BLaER1 treated with 17β-estradiol and CSF1 and Interleukin-3, amounts not matched to agents 10 nM and 100 nM (cell line): ENCODE measurements around the gene NFILZ.
A peak's percentile ranks its signal among the peaks of the same experiment; 100 is the strongest.

ENCODE experiments used
- H3K27ac ChIP-seq, 11 experiments: shearing (Covaris generic); formaldehyde crosslinking; 2 replicates each; pipeline ENCODE4 v1.8.1; 2022
- H3K27me3 ChIP-seq, 11 experiments: shearing (Covaris generic); formaldehyde crosslinking; 2 replicates each; pipeline ENCODE4 v1.8.1; 2022
- H3K36me3 ChIP-seq, 11 experiments: shearing (Covaris generic); formaldehyde crosslinking; 2 replicates each; pipeline ENCODE4 v1.8.1; 2022
- H3K4me1 ChIP-seq, 10 experiments: shearing (Covaris generic); formaldehyde crosslinking; 2 replicates each; pipeline ENCODE4 v1.8.1; 2022
- H3K4me2 ChIP-seq, 11 experiments: shearing (Covaris generic); formaldehyde crosslinking; 2 replicates each; pipeline ENCODE4 v1.8.1; 2022
- H3K4me3 ChIP-seq, 10 experiments: shearing (Covaris generic); formaldehyde crosslinking; 2 replicates each; pipeline ENCODE4 v1.8.1; 2022
- H3K9ac ChIP-seq, 11 experiments: shearing (Covaris generic); formaldehyde crosslinking; 2 replicates each; pipeline ENCODE4 v1.8.1; 2022
- H3K9me3 ChIP-seq, 11 experiments: shearing (Covaris generic); formaldehyde crosslinking; replicated peaks in 1 of 11; 2 replicates each; pipeline ENCODE4 v1.8.1; 2022
- H4K20me1 ChIP-seq, 11 experiments: shearing (Covaris generic); formaldehyde crosslinking; 2 replicates each; pipeline ENCODE4 v1.8.1; 2022
- Cebpa-rat ChIP-seq, 11 experiments: shearing (Covaris generic); IDR thresholded peaks; 2 replicates each; pipeline ENCODE4 v1.8.1; 2022

NFILZ gene

DNA sequence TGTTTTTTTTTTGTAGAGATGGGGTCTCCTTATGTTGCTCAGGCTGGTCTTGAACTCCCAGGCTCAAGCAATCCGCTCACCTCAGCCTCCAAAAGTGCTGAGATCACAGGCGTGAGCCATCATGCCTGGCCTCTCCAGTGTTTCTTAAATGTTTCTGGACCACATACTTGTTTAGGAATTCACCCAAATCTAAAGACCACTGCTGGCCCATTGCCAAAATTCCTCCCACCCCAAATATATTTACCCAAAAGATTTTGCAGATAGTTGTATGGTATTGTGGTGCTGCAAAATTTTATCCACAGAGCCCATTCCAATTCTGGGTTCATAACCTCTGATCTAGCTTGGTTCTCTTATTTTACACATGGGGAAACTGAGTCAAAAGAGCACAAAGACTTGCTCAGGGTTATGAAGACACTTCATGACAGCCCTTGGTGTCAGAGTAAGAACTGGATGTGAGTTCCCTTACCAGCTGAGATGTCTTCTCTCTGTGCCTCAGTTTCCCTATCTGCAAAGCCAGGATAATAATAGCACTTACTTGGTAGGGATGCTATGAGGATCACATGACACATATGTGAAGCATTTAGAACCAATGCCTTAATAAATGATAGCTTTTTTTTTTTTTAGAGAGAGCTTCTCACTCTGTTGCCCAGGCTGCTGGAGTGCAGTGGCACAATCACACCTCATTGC is 10.9 kb downstream of the NFILZ start:
- no peaks in the 10 kb centered on the region for H3K27me3 ChIP-seq
- H3K36me3 ChIP-seq, result no peaks in the 10 kb centered on the region
- H3K4me1 ChIP-seq, result peaks cover 4 to 89% (median 47%) of the 10 kb centered on the region in 10 experiments; a peak in 19 of 20 replicates
- no peak overlapping the region for H3K4me3 ChIP-seq
- H3K27ac ChIP-seq, result peak overlapping the region in 5 of 11 experiments; percentile 47 to 71 (median 68); a peak in 9 of 22 replicates
- H3K9me3 ChIP-seq, result peaks cover 0 to 26% (median 13%) of the 10 kb centered on the region in 11 experiments; a peak in 16 of 22 replicates
- peak overlapping the region in 5 of 11 experiments; percentile 69 to 95 (median 79); a peak in 9 of 22 replicates for H3K4me2 ChIP-seq
- no peak for TF ChIP-seq Cebpa-rat (IDR thresholded peaks at IDR 0.05)
- 0 out of 22 replicates have a peak overlapping the region, but pooled peaks of 1 of the 11 experiments have one; percentile 44 for H3K9ac ChIP-seq
- H4K20me1 ChIP-seq, result no peaks in the 10 kb centered on the region

DNA sequence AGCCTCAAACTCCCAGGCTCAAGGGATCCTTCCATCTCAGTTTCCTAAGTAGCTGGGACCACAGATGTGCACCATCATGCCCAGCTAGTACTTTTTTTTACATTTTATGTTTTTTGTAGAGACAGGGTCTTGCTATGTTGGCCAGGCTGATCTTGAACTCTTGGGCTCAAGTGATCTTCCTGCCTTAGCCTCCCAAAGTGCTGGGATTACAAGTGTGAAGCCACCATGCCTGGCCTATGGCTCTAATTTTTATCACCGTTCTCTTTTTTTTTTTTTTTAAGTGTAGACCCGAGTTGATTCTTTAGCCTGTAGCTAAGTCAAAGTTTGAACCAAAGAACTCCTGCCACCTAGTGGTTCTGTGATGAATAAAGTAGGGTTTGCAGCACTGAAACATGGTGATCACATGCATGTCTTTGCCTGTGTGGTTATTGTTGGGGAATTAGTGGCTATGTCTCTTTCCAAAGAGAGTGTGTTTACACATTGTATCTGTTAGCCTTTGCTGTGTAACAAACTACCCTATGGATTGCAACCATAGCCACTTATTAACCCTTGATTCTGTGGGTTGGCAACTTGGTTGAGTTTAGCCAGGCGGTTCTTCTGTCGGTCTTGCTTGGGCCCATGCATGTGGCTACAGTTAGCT is 11.6 kb downstream of the NFILZ start:
- Histone ChIP-seq H4K20me1 (no peaks in the 10 kb centered on the region), H3K9me3 (peaks cover 0 to 26% (median 13%) of the 10 kb centered on the region in 11 experiments; a peak in 16 of 22 replicates), H3K4me1 (peaks cover 8 to 96% (median 54%) of the 10 kb centered on the region in 10 experiments; a peak in 19 of 20 replicates), H3K27ac (peak overlapping the region in 1 of 11 experiments; percentile 3; a peak in 3 of 22 replicates), H3K4me2 (peak overlapping the region in 5 of 11 experiments; percentile 9 to 95 (median 27); a peak in 6 of 22 replicates), H3K9ac (no peak overlapping the region), H3K27me3 (no peaks in the 10 kb centered on the region), H3K4me3 (no peak overlapping the region), H3K36me3 (no peaks in the 10 kb centered on the region)
- TF ChIP-seq Cebpa-rat (IDR thresholded peaks at IDR 0.05), result no peak

DNA sequence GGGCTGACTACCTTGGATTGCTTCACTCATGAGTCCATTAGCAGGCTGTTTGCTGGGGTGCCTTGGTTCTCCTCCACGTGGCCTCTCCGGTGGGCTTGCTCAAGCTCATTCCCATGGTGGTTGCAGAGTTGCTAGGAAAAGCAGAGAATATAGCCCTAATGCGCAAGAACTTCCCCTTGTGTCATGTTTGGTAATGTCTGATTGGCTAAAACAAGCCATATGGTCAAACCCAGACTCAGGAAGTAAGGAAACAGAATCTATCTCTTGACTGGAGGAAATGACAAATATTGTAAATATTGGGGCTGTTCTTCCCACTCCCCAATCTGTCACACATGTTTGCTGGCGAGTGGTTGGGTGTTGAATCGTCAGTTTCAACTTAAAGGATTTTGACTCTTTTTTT is 12.1 kb downstream of the NFILZ start:
- H3K4me3 ChIP-seq, result no peak overlapping the region
- H3K27me3 ChIP-seq, result no peaks in the 10 kb centered on the region
- H3K4me1 ChIP-seq, result peaks cover 8 to 95% (median 55%) of the 10 kb centered on the region in 10 experiments; a peak in 19 of 20 replicates
- H4K20me1 ChIP-seq, result no peaks in the 10 kb centered on the region
- no peak overlapping the region; a peak in 1 of 22 replicates for H3K27ac ChIP-seq
- peaks cover 0 to 26% (median 13%) of the 10 kb centered on the region in 11 experiments; a peak in 16 of 22 replicates for H3K9me3 ChIP-seq
- H3K4me2 ChIP-seq, result peak overlapping the region in 5 of 11 experiments; percentile 9 to 58 (median 27); a peak in 6 of 22 replicates
- TF ChIP-seq Cebpa-rat (IDR thresholded peaks at IDR 0.05), result no peak
- H3K9ac ChIP-seq, result no peak overlapping the region
- H3K36me3 ChIP-seq, result no peaks in the 10 kb centered on the region

DNA sequence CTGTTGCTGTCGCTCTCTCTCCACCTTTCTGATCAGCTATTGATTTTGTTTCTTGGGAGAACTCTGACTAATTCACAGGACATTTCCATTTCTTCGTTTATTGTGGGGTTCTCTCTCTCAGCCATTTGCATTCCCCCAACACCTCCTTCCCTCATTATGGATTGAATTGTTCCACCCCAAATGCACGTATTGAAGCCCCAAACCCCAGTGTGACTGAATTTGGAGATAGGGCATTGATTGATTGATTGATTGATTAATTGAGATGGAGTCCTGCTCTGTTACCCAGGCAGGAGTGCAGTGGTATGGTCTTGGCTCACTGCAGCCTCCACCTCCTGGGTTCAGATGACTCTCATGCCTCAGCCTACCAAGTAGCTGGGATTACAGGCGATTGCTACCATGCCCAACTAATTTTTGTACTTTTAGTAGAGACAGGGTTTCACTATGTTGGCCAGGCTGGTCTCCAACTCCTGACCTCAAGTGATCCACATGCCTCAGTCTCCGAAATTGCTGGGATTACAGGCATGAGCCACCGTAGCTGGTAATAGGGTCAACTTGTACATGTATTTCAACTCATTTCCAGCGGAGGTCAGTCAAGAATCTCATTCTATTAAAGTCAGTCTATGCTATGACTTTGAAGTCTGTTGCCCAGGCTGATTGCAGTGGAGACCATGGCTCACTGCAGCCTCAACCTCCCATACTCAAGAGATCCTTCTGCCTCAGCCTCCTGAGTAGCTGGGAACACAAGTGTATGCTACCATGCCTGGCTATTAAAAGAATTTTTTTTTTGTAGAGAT is 13.6 kb downstream of the NFILZ start:
- no peaks in the 10 kb centered on the region for H3K27me3 ChIP-seq
- H3K4me3 ChIP-seq, result no peak overlapping the region
- H3K9me3 ChIP-seq, result peaks cover 0 to 26% (median 13%) of the 10 kb centered on the region in 11 experiments; a peak in 16 of 22 replicates
- H3K27ac ChIP-seq, result no peak overlapping the region
- H4K20me1 ChIP-seq, result no peaks in the 10 kb centered on the region
- H3K4me2 ChIP-seq, result peak overlapping the region in 1 of 11 experiments; percentile 18; a peak in 1 of 22 replicates
- H3K9ac ChIP-seq, result no peak overlapping the region
- peaks cover 10 to 95% (median 53%) of the 10 kb centered on the region in 10 experiments; a peak in 19 of 20 replicates for H3K4me1 ChIP-seq
- no peak for TF ChIP-seq Cebpa-rat (IDR thresholded peaks at IDR 0.05)
- H3K36me3 ChIP-seq, result no peaks in the 10 kb centered on the region

DNA sequence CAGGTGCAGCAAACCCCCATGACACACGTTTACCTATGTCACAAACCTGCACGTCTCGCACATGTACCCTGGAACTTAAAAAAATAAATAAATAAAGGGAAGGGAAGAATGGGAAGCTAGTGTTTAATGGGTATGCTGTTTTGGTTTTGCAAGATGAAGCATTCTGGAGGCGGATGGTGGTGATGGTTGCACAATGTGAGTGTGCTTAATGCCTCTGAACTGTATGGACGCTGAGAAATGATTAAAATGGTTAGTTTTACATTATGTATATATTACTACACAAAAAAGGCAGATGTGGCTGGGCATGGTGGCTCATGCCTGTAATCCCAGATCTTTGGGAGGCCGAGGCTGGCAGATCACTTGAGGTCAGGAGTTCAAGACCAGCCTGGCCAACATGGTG is 17.8 kb downstream of the NFILZ start:
- H3K4me2 ChIP-seq, result peak overlapping the region in 8 of 11 experiments; percentile 7 to 87 (median 76); a peak in 13 of 22 replicates
- H3K36me3 ChIP-seq, result no peaks in the 10 kb centered on the region
- H3K9me3 ChIP-seq, result no peaks in the 10 kb centered on the region
- H3K27ac ChIP-seq, result peak overlapping the region in 4 of 11 experiments; percentile 13 to 72 (median 66); a peak in 7 of 22 replicates
- peak in 7 of 11 experiments; percentile 42 to 69 (median 52); a peak in 9 of 22 replicates for TF ChIP-seq Cebpa-rat (IDR thresholded peaks at IDR 0.05)
- H3K4me1 ChIP-seq, result peaks cover 26 to 81% (median 61%) of the 10 kb centered on the region in 10 experiments
- H3K9ac ChIP-seq, result no peak overlapping the region; a peak in 1 of 22 replicates
- H3K27me3 ChIP-seq, result peaks cover 0 to 4% (median 0%) of the 10 kb centered on the region in 11 experiments; a peak in 3 of 22 replicates
- H4K20me1 ChIP-seq, result no peaks in the 10 kb centered on the region
- H3K4me3 ChIP-seq, result no peak overlapping the region

DNA sequence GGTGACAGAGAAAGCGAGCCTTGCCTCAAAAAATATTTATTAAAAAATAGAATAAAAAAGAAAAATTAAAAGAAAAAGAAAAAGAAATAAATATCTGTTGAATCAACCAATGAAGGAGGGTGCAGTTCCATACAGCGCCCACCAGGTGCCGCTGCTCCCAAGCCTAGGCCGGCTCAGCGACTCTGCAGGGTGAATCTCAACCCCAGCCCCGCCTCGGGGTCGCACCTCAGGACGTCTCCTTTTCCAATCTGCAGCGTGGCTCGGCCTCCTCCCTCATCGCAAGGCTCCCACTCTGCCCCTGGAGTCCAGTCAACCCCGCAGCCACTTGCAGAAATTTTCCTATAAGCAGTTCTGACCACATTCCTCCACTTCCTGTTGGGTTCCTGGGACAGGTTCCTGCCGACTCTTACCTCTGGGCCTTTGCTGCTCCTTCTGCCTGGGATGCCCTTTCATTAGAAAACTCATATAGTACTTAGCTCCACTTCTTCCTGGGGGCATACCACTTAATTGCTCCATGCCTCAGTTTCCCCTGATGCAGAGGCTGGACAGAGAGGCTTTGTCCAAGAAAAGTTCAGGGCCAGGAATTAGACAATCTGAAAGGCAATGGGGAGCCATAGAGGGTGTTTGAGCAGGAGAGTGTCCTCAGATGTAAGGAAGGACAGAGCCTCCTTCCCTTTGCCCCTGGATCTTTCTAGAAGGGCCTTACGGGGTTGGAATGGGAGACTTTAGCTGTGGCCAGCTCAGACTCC is 24.3 kb downstream of the NFILZ start:
- no peak for TF ChIP-seq Cebpa-rat (IDR thresholded peaks at IDR 0.05)
- Histone ChIP-seq H3K4me1 (peaks cover 27 to 56% (median 36%) of the 10 kb centered on the region in 10 experiments), H3K9ac (peak overlapping the region in 2 of 11 experiments; percentile 8 to 24; a peak in 3 of 22 replicates), H3K36me3 (no peaks in the 10 kb centered on the region), H3K4me2 (peak overlapping the region; percentile 54 to 94 (median 73)), H3K9me3 (no peaks in the 10 kb centered on the region), H3K4me3 (peak overlapping the region in 2 of 10 experiments; percentile 33 to 39; a peak in 2 of 20 replicates), H3K27ac (no peak overlapping the region; a peak in 1 of 22 replicates), H3K27me3 (peaks cover 0 to 27% (median 11%) of the 10 kb centered on the region in 11 experiments; a peak in 15 of 22 replicates), H4K20me1 (no peaks in the 10 kb centered on the region)

DNA sequence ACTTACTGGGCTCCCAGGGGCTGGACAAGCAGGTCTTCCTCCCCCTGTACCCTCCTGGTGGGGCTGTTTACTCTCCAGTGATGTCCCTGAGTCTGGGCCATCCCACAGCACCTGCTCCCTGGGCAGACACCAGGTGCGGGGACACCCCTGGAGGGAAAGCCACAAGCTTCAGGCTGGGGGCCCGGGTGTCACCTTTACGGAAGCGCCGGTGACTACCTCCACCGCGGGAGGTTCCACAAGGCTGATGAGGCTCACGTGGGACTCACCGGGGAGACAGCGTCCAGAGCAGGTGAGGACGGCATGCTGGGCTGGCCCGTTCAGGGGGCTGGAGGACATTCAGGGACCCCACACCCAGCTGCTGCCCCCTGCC is 24.9 kb downstream of the NFILZ start:
- Histone ChIP-seq H3K27me3 (peaks cover 0 to 27% (median 11%) of the 10 kb centered on the region in 11 experiments; a peak in 15 of 22 replicates), H3K4me3 (no peak overlapping the region; a peak in 1 of 20 replicates), H3K36me3 (no peaks in the 10 kb centered on the region), H3K4me2 (peak overlapping the region; percentile 54 to 94 (median 73)), H3K27ac (no peak overlapping the region), H4K20me1 (no peaks in the 10 kb centered on the region), H3K4me1 (peaks cover 24 to 53% (median 33%) of the 10 kb centered on the region in 10 experiments), H3K9ac (peak overlapping the region in 2 of 11 experiments; percentile 9 to 24; a peak in 3 of 22 replicates), H3K9me3 (no peaks in the 10 kb centered on the region)
- TF ChIP-seq Cebpa-rat (IDR thresholded peaks at IDR 0.05), result no peak

DNA sequence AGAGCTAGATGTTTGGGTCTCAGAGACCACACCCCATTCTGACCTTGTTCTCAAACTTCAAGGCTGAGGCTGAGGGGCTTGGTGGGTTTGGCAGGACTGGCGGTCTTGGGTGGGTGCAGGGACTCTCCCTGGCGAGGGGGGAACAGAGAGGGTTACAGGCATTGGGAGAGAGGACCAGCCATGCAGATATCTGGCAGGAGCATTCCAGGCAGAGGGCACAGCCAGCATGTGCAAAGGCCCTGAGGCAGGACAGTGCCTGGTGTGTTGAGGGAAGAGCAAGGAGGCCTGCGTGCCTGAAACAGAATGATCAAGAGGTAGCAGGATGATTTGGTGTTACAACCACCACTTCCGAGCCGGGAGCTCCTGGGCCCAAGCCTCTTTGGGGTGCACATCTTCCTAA is 27.4 kb downstream of the NFILZ start:
- no peak overlapping the region for H3K27ac ChIP-seq
- H3K27me3 ChIP-seq, result peaks cover 0 to 23% (median 11%) of the 10 kb centered on the region in 11 experiments; a peak in 15 of 22 replicates
- TF ChIP-seq Cebpa-rat (IDR thresholded peaks at IDR 0.05), result no peak
- no peaks in the 10 kb centered on the region for H3K9me3 ChIP-seq
- H3K4me1 ChIP-seq, result peaks cover 14 to 45% (median 32%) of the 10 kb centered on the region in 10 experiments
- no peaks in the 10 kb centered on the region for H3K36me3 ChIP-seq
- no peak overlapping the region for H3K9ac ChIP-seq
- H3K4me3 ChIP-seq, result no peak overlapping the region
- no peaks in the 10 kb centered on the region for H4K20me1 ChIP-seq
- no peak overlapping the region for H3K4me2 ChIP-seq
